ENCODE measurements around the gene CDH18. TPM values are rescaled to one million over a fixed set of nuclear protein-coding genes. Genes with fewer than 3 reads are reported as not detected.

Gene CDH18
- total and polyA plus RNA-seq, 2 of the 13 experiments (the other 11 are each of a cell fraction or from before 2014, with no cell fraction given), result not detected

DNA sequence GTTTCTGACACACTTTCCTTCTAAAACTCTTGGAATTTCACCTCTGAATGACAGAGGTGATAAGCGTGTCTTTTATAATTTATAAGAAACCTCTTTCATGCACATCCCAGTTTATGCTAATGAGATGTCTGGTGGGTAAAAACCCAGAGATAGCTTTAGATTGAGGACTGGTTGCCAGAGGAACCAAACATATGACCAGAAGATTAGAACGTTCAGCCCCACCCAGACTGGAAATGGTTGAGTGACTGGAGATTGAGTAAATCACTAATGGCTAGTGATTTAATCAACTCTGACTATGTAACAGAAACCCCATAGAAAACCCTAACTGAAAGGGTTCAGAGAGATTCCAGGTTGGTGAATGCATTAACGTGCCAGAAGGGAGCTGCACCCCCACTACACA is 69.2 kb downstream of the CDH18 start (continued):
- TF ChIP-seq, protein P1, sequence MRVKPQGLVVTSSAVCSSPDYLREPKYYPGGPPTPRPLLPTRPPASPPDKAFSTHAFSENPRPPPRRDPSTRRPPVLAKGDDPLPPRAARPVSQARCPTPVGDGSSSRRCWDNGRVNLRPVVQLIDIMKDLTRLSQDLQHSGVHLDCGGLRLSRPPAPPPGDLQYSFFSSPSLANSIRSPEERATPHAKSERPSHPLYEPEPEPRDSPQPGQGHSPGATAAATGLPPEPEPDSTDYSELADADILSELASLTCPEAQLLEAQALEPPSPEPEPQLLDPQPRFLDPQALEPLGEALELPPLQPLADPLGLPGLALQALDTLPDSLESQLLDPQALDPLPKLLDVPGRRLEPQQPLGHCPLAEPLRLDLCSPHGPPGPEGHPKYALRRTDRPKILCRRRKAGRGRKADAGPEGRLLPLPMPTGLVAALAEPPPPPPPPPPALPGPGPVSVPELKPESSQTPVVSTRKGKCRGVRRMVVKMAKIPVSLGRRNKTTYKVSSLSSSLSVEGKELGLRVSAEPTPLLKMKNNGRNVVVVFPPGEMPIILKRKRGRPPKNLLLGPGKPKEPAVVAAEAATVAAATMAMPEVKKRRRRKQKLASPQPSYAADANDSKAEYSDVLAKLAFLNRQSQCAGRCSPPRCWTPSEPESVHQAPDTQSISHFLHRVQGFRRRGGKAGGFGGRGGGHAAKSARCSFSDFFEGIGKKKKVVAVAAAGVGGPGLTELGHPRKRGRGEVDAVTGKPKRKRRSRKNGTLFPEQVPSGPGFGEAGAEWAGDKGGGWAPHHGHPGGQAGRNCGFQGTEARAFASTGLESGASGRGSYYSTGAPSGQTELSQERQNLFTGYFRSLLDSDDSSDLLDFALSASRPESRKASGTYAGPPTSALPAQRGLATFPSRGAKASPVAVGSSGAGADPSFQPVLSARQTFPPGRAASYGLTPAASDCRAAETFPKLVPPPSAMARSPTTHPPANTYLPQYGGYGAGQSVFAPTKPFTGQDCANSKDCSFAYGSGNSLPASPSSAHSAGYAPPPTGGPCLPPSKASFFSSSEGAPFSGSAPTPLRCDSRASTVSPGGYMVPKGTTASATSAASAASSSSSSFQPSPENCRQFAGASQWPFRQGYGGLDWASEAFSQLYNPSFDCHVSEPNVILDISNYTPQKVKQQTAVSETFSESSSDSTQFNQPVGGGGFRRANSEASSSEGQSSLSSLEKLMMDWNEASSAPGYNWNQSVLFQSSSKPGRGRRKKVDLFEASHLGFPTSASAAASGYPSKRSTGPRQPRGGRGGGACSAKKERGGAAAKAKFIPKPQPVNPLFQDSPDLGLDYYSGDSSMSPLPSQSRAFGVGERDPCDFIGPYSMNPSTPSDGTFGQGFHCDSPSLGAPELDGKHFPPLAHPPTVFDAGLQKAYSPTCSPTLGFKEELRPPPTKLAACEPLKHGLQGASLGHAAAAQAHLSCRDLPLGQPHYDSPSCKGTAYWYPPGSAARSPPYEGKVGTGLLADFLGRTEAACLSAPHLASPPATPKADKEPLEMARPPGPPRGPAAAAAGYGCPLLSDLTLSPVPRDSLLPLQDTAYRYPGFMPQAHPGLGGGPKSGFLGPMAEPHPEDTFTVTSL (CRISPR knock-in tag; IDR thresholded peaks at IDR 0.05; ENCODE audit: borderline replicate concordance), result no peak
- TF ChIP-seq FUBP1 (CRISPR knock-in tag; IDR thresholded peaks at IDR 0.05; ENCODE audit: borderline replicate concordance) (no peak), JUNB (CRISPR knock-in tag; IDR thresholded peaks at IDR 0.05; ENCODE audit: borderline replicate concordance) (no peak), ZNF251 (CRISPR knock-in tag; IDR thresholded peaks at IDR 0.05) (no peak), CHD4 (IDR thresholded peaks at IDR 0.05; ENCODE audit: borderline replicate concordance, low read length) (no peak)
- TF ChIP-seq, protein P2, sequence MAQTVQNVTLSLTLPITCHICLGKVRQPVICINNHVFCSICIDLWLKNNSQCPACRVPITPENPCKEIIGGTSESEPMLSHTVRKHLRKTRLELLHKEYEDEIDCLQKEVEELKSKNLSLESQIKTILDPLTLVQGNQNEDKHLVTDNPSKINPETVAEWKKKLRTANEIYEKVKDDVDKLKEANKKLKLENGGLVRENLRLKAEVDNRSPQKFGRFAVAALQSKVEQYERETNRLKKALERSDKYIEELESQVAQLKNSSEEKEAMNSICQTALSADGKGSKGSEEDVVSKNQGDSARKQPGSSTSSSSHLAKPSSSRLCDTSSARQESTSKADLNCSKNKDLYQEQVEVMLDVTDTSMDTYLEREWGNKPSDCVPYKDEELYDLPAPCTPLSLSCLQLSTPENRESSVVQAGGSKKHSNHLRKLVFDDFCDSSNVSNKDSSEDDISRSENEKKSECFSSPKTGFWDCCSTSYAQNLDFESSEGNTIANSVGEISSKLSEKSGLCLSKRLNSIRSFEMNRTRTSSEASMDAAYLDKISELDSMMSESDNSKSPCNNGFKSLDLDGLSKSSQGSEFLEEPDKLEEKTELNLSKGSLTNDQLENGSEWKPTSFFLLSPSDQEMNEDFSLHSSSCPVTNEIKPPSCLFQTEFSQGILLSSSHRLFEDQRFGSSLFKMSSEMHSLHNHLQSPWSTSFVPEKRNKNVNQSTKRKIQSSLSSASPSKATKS (CRISPR knock-in tag; IDR thresholded peaks at IDR 0.05), result no peak
